ENCODE measurements around the gene GLIS1. TPM values are rescaled to one million over a fixed set of nuclear protein-coding genes. Genes with fewer than 3 reads are reported as not detected.

GLIS1 gene
- total RNA-seq, 2 experiments from 2014 or later, result not detected

DNA sequence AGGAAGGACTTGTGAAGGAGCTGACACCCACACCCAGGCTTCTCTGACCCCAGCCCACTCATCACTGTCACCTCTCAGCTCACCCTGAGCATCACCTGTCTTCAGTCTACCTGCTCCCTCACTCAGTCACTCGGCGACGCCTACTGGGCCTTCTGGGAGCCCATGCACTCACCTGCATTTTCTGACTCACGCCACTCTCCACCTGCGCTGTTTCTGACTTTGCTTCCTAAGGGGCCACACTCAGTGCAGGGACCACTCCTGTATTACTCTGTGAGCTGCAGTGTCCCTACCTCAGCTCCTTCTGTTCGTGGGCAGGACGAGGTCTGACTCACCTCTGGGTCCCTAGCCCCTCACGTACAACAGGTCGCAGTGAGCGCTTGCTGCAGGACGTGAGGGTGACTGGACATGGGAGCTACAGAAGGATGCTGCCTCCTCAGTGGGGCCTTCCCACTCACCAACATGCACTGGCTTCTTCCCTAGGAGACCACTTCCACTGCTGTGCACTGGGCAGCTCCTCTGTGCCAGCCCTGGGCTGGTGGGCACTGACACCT lies 102.3 kb downstream of the GLIS1 start:
- no peaks in the 10 kb centered on the region for H3K4me1 Mint-ChIP-seq (ENCODE audit: low read depth)
- CTCF ChIA-PET, result no interaction called here
- intact Hi-C loops (cut with micrococcal nuclease), result no loop called here

DNA sequence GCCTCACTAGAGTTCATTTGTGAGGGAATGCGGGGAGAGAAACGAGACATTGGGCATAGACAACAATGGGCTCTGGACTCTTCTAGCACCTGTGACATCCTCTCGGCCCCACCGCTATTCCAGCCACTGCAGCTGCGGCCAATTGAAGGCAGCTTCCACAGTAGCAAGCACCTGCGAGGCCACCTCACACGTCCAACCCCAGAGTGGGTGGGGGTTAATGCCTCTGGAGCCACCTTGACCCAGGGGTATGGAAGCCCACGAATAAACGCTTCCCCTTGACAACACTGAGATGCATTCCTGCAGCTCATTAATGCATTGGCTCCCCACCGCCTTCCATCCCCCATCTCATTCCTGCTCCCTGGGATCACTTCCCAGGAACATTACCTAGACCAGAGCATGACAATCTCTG lies 104.4 kb downstream of the GLIS1 start:
- Mint-ChIP-seq H3K4me3 (no peak overlapping the region), H3K36me3 (ENCODE audit: low read depth) (no peaks in the 10 kb centered on the region), H3K9me3 (no peaks in the 10 kb centered on the region), H3K27ac (no peak overlapping the region), H3K4me1 (ENCODE audit: low read depth) (no peaks in the 10 kb centered on the region), H3K27me3 (no peaks in the 10 kb centered on the region)
- ChIA-PET POLR2A (no interaction called here), CTCF (interaction anchor here (1.5 kb wide), 1 partner anchor 356 kb away, joined by 3 read pairs; no protein-coding TSS in a partner anchor)
- DNase-seq (no peak), ATAC-seq (no peak)
- TF ChIP-seq, protein P1, sequence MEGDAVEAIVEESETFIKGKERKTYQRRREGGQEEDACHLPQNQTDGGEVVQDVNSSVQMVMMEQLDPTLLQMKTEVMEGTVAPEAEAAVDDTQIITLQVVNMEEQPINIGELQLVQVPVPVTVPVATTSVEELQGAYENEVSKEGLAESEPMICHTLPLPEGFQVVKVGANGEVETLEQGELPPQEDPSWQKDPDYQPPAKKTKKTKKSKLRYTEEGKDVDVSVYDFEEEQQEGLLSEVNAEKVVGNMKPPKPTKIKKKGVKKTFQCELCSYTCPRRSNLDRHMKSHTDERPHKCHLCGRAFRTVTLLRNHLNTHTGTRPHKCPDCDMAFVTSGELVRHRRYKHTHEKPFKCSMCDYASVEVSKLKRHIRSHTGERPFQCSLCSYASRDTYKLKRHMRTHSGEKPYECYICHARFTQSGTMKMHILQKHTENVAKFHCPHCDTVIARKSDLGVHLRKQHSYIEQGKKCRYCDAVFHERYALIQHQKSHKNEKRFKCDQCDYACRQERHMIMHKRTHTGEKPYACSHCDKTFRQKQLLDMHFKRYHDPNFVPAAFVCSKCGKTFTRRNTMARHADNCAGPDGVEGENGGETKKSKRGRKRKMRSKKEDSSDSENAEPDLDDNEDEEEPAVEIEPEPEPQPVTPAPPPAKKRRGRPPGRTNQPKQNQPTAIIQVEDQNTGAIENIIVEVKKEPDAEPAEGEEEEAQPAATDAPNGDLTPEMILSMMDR (IDR thresholded peaks at IDR 0.05), result no peak
- intact Hi-C loops (cut with micrococcal nuclease), result no loop called here

More for the DNA sequence above, 102.3 kb downstream of the GLIS1 start:
- H3K36me3 Mint-ChIP-seq (ENCODE audit: low read depth), result no peaks in the 10 kb centered on the region
- H3K9me3 Mint-ChIP-seq, result no peaks in the 10 kb centered on the region
- no peak for ATAC-seq
- DNase-seq, result no peak
- POLR2A ChIA-PET, result interaction anchor here (0.7 kb wide), 1 partner anchor 17 kb away, joined by 3 read pairs; no protein-coding TSS in a partner anchor
- H3K27ac Mint-ChIP-seq, result no peak overlapping the region
- no peaks in the 10 kb centered on the region for H3K27me3 Mint-ChIP-seq
- TF ChIP-seq, protein P1 (IDR thresholded peaks at IDR 0.05), result no peak
- H3K4me3 Mint-ChIP-seq, result no peak overlapping the region

DNA sequence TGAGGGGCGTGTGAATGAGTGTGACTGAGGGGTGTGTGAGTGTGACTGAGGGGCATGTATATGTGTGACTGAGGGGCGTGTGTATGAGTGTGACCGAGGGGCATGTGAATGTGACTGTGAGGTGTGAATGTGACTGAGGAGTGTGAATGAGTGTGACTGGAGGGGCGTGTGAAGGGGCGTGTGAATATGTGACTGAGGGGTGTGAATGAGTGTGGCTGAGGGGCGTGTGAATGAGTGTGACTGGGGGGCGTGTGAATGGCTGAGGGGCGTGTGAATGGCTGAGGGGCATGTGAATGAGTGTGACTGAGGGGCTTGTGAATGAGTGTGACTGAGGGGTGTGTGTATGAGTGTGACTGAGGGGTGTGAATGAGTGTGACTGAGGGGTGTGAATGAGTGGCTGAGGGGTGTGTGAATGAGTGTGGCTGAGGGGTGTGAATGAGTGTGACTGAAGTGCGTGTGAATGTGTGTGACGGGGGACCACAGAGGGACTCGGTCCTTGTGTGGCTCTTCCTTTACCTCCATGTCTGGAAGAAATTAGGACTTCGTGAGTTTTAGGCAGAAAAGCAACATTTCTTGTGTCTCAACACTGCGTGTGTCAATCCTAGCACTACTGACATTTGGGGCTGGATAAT lies 105.8 kb downstream of the GLIS1 start:
- ChIA-PET CTCF (no interaction called here), POLR2A (no interaction called here)
- Mint-ChIP-seq H3K4me3 (no peak overlapping the region), H3K4me1 (ENCODE audit: low read depth) (no peaks in the 10 kb centered on the region), H3K27ac (no peak overlapping the region), H3K36me3 (ENCODE audit: low read depth) (no peaks in the 10 kb centered on the region), H3K9me3 (no peaks in the 10 kb centered on the region), H3K27me3 (no peaks in the 10 kb centered on the region)
- DNase-seq, result no peak
- intact Hi-C loops (cut with micrococcal nuclease), result no loop called here
- no peak for ATAC-seq
- TF ChIP-seq, protein P1 (IDR thresholded peaks at IDR 0.05), result no peak

DNA sequence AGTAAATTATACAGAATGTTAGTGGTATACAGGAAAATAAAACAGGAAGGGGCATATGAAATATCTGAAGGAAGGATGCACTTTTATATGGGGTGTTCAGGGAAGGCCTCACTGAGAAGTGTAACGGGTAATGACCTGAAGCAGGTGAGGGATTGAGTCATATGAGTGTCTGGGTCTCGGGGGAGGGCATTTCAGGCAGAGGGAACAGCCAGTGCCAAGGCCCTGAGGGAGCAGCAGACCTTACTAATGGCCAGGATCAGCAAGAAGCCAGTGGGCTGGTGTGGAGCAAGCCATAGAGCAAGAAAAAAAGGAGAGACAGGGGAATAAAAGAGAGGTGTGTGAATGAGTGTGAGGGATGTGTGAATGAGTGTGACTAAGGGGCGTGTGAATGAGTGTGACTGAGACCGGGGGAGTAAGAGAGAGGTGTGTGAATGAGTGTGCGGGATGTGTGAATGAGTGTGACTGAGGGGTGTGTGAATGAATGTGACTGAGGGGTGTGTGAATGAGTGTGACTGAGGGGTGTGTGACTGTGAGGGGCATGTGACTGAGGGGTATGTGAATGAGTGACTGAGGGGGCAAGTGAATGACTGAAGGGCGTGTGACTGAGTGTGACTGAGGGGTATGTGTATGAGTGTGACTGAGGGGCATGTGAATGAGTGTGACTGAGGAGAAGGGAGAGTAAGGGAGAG lies 107.2 kb downstream of the GLIS1 start:
- Mint-ChIP-seq H3K4me1 (ENCODE audit: low read depth) (no peaks in the 10 kb centered on the region), H3K27ac (no peak overlapping the region), H3K27me3 (no peaks in the 10 kb centered on the region), H3K4me3 (no peak overlapping the region), H3K9me3 (no peaks in the 10 kb centered on the region), H3K36me3 (ENCODE audit: low read depth) (no peaks in the 10 kb centered on the region)
- intact Hi-C loops (cut with micrococcal nuclease), result no loop called here
- ChIA-PET CTCF (no interaction called here), POLR2A (no interaction called here)
- TF ChIP-seq, protein P1 (IDR thresholded peaks at IDR 0.05), result no peak
- DNase-seq (no peak), ATAC-seq (no peak)

DNA sequence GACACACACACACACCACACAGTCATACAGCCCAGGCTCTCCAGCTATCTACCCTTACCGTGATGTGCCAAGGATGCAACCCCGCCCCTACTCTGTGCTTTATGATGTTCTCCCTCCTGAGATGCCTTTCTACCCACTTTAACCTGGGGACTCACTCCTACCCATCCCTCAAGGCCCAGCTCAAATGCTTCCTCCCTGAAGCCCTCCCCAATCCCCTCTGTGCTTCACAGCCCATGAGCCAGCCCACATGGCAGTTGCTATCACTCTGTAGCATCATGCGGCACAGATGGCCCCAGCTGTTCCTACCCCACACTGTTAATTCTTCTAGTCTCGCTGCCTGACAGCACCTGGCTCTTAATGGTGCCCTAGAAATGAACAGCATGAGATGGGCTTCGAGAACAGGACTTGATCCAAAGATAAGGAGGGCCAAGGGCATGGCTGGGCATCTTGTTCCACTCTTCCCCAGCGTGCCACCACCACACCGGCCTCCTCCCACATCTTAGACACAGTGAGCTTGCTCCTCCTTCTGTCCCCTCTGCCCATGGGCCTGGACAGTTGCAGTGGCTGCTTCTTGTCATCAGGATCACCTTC lies 109.8 kb downstream of the GLIS1 start:
- no peak overlapping the region for H3K4me3 Mint-ChIP-seq
- ATAC-seq (no peak), DNase-seq (no peak)
- ChIA-PET POLR2A (no interaction called here), CTCF (no interaction called here)
- no peaks in the 10 kb centered on the region for H3K27me3 Mint-ChIP-seq
- H3K4me1 Mint-ChIP-seq (ENCODE audit: low read depth), result no peaks in the 10 kb centered on the region
- intact Hi-C loops (cut with micrococcal nuclease), result no loop called here
- H3K27ac Mint-ChIP-seq, result no peak overlapping the region
- TF ChIP-seq, protein P1 (IDR thresholded peaks at IDR 0.05), result no peak
- H3K36me3 Mint-ChIP-seq (ENCODE audit: low read depth), result no peaks in the 10 kb centered on the region
- H3K9me3 Mint-ChIP-seq, result no peaks in the 10 kb centered on the region

Data from activated CD8-positive, alpha-beta T cell treated with anti-CD3 and anti-CD28 coated beads for 36 hours (primary cell).